B cell (primary cell): Measurements from ENCODE around the gene LAMTOR3. TPM values are rescaled to one million over a fixed set of nuclear protein-coding genes. Genes with fewer than 3 reads are reported as not detected.

Source experiments
- ATAC-seq: fragments of 200-7000 bp; cut with Tn5 transposase; one replicate; pipeline ENCODE4 v1.10.0; 2021; ENCODE audit warnings: low read depth, mild to moderate bottlenecking, moderate number of reproducible peaks, moderate library complexity
- CTCF ChIA-PET: fragments of 350-600 bp; sonication (Branson Sonifier 250); formaldehyde crosslinking; loops from one replicate; lab custom pipeline; 2021; ENCODE audit warnings: antibody characterized with exemption, inconsistent platforms; lab: Charles Lee
- POLR2A ChIA-PET: fragments of 350-600 bp; sonication (Branson Sonifier 250); formaldehyde crosslinking; loops from one replicate; lab custom pipeline; 2021; ENCODE audit warnings: antibody characterized with exemption; lab: Charles Lee
- DNase-seq: peaks from one replicate; pipeline ENCODE4 v3.0.0; 2013
- H2AFZ ChIP-seq: 2 replicates; pipeline ENCODE4 v1.6.1; 2012; ENCODE audit warnings: mild to moderate bottlenecking, low read depth, low read length; ENCODE audit not compliant: insufficient read depth, poor library complexity, severe bottlenecking
- H3K27ac ChIP-seq, 2 donors: 1 replicate in 1 of 2; 2 replicates in 1 of 2; pipeline ENCODE4 v1.5.1; 2012 to 2013; ENCODE audit warnings: low read length in 2 of 2, mild to moderate bottlenecking in 2 of 2, moderate library complexity in 1 of 2
- H3K27me3 ChIP-seq, 4 experiments: fragments of 200-600 bp in 1 of 4; sonication (generic) in 1 of 4; replicated peaks in 1 of 4; 1 replicate in 2 of 4; 2 replicates in 2 of 4; pipeline versions ENCODE4 v1.6.1 to v1.7.0; 2013 to 2016; ENCODE audit warnings: low read length in 3 of 4, mild to moderate bottlenecking in 2 of 4, mixed read lengths in 1 of 4, moderate library complexity in 1 of 4; ENCODE audit not compliant: insufficient read depth in 4 of 4, control insufficient read depth in 3 of 4; ENCODE audit errors: control extremely low read depth in 1 of 4
- H3K36me3 ChIP-seq, 2 experiments: replicated peaks in 1 of 2; 1 replicate in 1 of 2; 2 replicates in 1 of 2; pipeline versions ENCODE4 v1.6.1 to v1.7.1; 2013; ENCODE audit warnings: low read length in 1 of 2; ENCODE audit not compliant: insufficient read depth in 2 of 2, control insufficient read depth in 1 of 2; ENCODE audit errors: control extremely low read depth in 1 of 2, extremely low read depth in 1 of 2
- H3K4me1 ChIP-seq, 2 donors: fragments of 200-600 bp in 1 of 2; sonication (generic) in 1 of 2; 1 replicate in 1 of 2; 2 replicates in 1 of 2; pipeline versions ENCODE4 v1.5.1 to v1.6.1; 2013 to 2017; ENCODE audit warnings: low read length in 2 of 2; ENCODE audit not compliant: control insufficient read depth in 2 of 2, insufficient read depth in 2 of 2
- H3K4me2 ChIP-seq: replicated peaks from 2 replicates; pipeline ENCODE3; 2012; ENCODE audit warnings: mild to moderate bottlenecking, low read depth, low read length; ENCODE audit not compliant: poor library complexity, severe bottlenecking
- H3K4me3 ChIP-seq, 5 experiments: fragments of 200-600 bp in 1 of 5; sonication (generic) in 1 of 5; 1 replicate in 3 of 5; 2 replicates in 2 of 5; pipeline versions ENCODE4 v1.5.1 to v1.7.0; 2011 to 2016; ENCODE audit warnings: low read length in 4 of 5, mild to moderate bottlenecking in 4 of 5, low read depth in 2 of 5, control low read depth in 1 of 5, moderate library complexity in 1 of 5; ENCODE audit not compliant: insufficient read depth in 1 of 5; ENCODE audit errors: control extremely low read depth in 1 of 5, extremely low read depth in 1 of 5
- H3K79me2 ChIP-seq: fragments of 200-600 bp; sonication (generic); one replicate; pipeline ENCODE4 v1.6.0; 2016; ENCODE audit warnings: low read length; ENCODE audit not compliant: control insufficient read depth, insufficient read depth
- H3K9ac ChIP-seq: fragments of 200-600 bp; sonication (generic); 2 replicates; pipeline ENCODE4 v1.6.1; 2017; ENCODE audit warnings: mild to moderate bottlenecking, low read length, moderate library complexity
- H3K9me3 ChIP-seq, 3 donors: one replicate each; pipeline versions ENCODE4 v1.6.1 to v1.7.1; 2013; ENCODE audit warnings: low read length in 2 of 3; ENCODE audit not compliant: control insufficient read depth in 2 of 3, insufficient read depth in 1 of 3; ENCODE audit errors: control extremely low read depth in 1 of 3
- H4K20me1 ChIP-seq: 2 replicates; pipeline ENCODE4 v1.6.0; 2012; ENCODE audit warnings: mild to moderate bottlenecking, low read length; ENCODE audit not compliant: insufficient read depth, control insufficient read depth, poor library complexity, severe bottlenecking
- H3K27ac Mint-ChIP-seq: one replicate; pipeline ENCODE4 v1.8.0; 2021; ENCODE audit warnings: mixed read lengths
- H3K27me3 Mint-ChIP-seq: one replicate; pipeline ENCODE4 v1.8.0; 2021; ENCODE audit warnings: mixed read lengths
- H3K4me1 Mint-ChIP-seq: one replicate; pipeline ENCODE4 v1.8.0; 2021; ENCODE audit warnings: mixed read lengths
- H3K4me3 Mint-ChIP-seq: one replicate; pipeline ENCODE4 v1.8.0; 2021; ENCODE audit warnings: mixed read lengths
- H3K9me3 Mint-ChIP-seq: one replicate; pipeline ENCODE4 v1.8.0; 2022; ENCODE audit warnings: mixed read lengths; ENCODE audit not compliant: insufficient read depth
- CTCF ChIP-seq: fragments of 200-600 bp; IDR thresholded peaks from one replicate; pipeline ENCODE4 v1.8.0; 2022; ENCODE audit warnings: antibody characterized with exemption, mild to moderate bottlenecking
- EZH2 ChIP-seq: IDR thresholded peaks from 2 replicates; pipeline ENCODE4 v1.6.1; 2012; ENCODE audit warnings: borderline replicate concordance, low read depth, mild to moderate bottlenecking, moderate library complexity, low read length; ENCODE audit not compliant: insufficient read depth, poor library complexity, severe bottlenecking
- WGBS: methylation state at CpG from one replicate; pipeline ENCODE4 v1.1.5; 2013; ENCODE audit warnings: missing lambda C conversion rate; ENCODE audit not compliant: insufficient coverage; 5-methylcytosine and 5-hydroxymethylcytosine counted together
- intact Hi-C: fragments of 100-400 bp; cut with micrococcal nuclease; formaldehyde crosslinking; loops from one replicate; pipeline ENCODE4 v1.10.0; 2022
- polyA plus RNA-seq: library from polyadenylated mRNA; depleted of rRNA; stranded (reverse); fragments of >200 nt; gene quantifications from 2 replicates; pipeline ENCODE4 v1.2.3, GENCODE V29; 2012
- total RNA-seq, 2 donors: library from RNA; stranded (reverse); fragments of 120-200 nt in 1 of 2; gene quantifications; 1 replicate in 1 of 2; 2 replicates in 1 of 2; pipeline versions ENCODE4 v1.2.3 to v1.2.4, GENCODE V29; 2013 to 2022

The LAMTOR3 gene
- total and polyA plus RNA-seq, 2 donors (not counting 1 experiment from before 2014, with no cell fraction given) = 8.0 to 18.0 TPM

GRCh38 chr4:99861120-99861905, 32.9 kb downstream of the LAMTOR3 start:
- Histone ChIP-seq H3K27ac (peak overlapping the region in 1 of 2 donors; percentile 68), H3K4me2 (no peak overlapping the region), H2AFZ (no peak overlapping the region), H3K27me3 (no peaks in the 10 kb centered on the region), H3K9me3 (no peaks in the 10 kb centered on the region), H4K20me1 (peaks cover 28% of the 10 kb centered on the region), H3K36me3 (peaks cover 34 to 51% of the 10 kb centered on the region in 2 experiments), H3K79me2 (peaks cover 68% of the 10 kb centered on the region), H3K4me3 (no peak overlapping the region), H3K9ac (no peak overlapping the region), H3K4me1 (peaks cover 27 to 29% of the 10 kb centered on the region in 2 donors)
- DNase-seq (no peak), ATAC-seq (no peak)
- WGBS = 17% methylated on average over 1 of the region's 5 CpGs
- TF ChIP-seq EZH2 = no peak
- no peak for TF ChIP-seq CTCF
- intact Hi-C loops = no loop called here
- H3K4me1 Mint-ChIP-seq = peaks cover 46% of the 10 kb centered on the region
- peak overlapping the region; percentile 15 for H3K27ac Mint-ChIP-seq
- H3K9me3 Mint-ChIP-seq = no peaks in the 10 kb centered on the region
- ChIA-PET CTCF (interaction anchor here (0.9 to 1.2 kb wide), 2 partner anchors 45 to 50 kb away, joined by 4 to 6 read pairs; partner anchors contain the start of gene DAPP1), POLR2A (no interaction called here)
- H3K4me3 Mint-ChIP-seq = no peak overlapping the region
- no peaks in the 10 kb centered on the region for H3K27me3 Mint-ChIP-seq

- Histone ChIP-seq H3K4me1 (peaks cover 35% of the 10 kb centered on the region in 2 donors), H3K27me3 (no peaks in the 10 kb centered on the region), H2AFZ (no peak overlapping the region), H3K9ac (no peak overlapping the region), H3K9me3 (no peaks in the 10 kb centered on the region), H3K79me2 (peaks cover 71% of the 10 kb centered on the region), H3K36me3 (peaks cover 33 to 47% of the 10 kb centered on the region in 2 experiments), H3K4me3 (no peak overlapping the region), H3K4me2 (no peak overlapping the region), H3K27ac (peak overlapping the region in 1 of 2 donors; percentile 68), H4K20me1 (peaks cover 32% of the 10 kb centered on the region)
- CTCF ChIA-PET = interaction anchor here (0.7 to 1.4 kb wide), 4 partner anchors 17 to 52 kb away, joined by 3 to 6 read pairs (median 4); no protein-coding TSS in a partner anchor
- H3K27me3 Mint-ChIP-seq = no peaks in the 10 kb centered on the region
- POLR2A ChIA-PET = no interaction called here
- H3K27ac Mint-ChIP-seq = no peak overlapping the region
- WGBS = no CpG with 5 or more reads among the region's 2 CpGs
- intact Hi-C loops = no loop called here
- H3K4me1 Mint-ChIP-seq = peaks cover 52% of the 10 kb centered on the region
- DNase-seq (no peak), ATAC-seq (no peak)
- no peak for TF ChIP-seq CTCF
- TF ChIP-seq EZH2 = no peak
- no peaks in the 10 kb centered on the region for H3K9me3 Mint-ChIP-seq
- H3K4me3 Mint-ChIP-seq = no peak overlapping the region
Measured at GRCh38 chr4:99860521-99860920, 33.7 kb downstream of the LAMTOR3 start.
